K562 (cell line): ENCODE measurements around the gene LSR. TPM values are rescaled to one million over a fixed set of nuclear protein-coding genes. Genes with fewer than 3 reads are reported as not detected.
A peak's percentile ranks its signal among the peaks of the same experiment; 100 is the strongest.

Experiments
- ARID1B ChIP-seq: fragments of 450-650 bp; IDR thresholded peaks from 2 replicates; pipeline ENCODE4 v1.6.1; 2016; ENCODE audit warnings: antibody characterized with exemption, mild to moderate bottlenecking, inconsistent platforms
- CBX3 ChIP-seq, 2 experiments: IDR thresholded peaks; 1 replicate in 1 of 2; 2 replicates in 1 of 2; pipeline ENCODE4 v1.6.1; 2012; ENCODE audit warnings: inconsistent platforms in 2 of 2, low read length in 2 of 2, borderline replicate concordance in 1 of 2, control low read depth in 1 of 2
- CBX8 ChIP-seq: fragments of 200-600 bp; sonication (generic); IDR thresholded peaks from 2 replicates; pipeline ENCODE4 v1.6.1; 2012; ENCODE audit warnings: borderline replicate concordance, mixed run types, low read depth, mild to moderate bottlenecking, moderate library complexity, mixed read lengths, low read length, control low read depth, inconsistent platforms; ENCODE audit not compliant: poor library complexity, severe bottlenecking; ENCODE audit errors: extremely low read depth
- DACH1 ChIP-seq: fragments of 450-650 bp; IDR thresholded peaks from 2 replicates; pipeline ENCODE4 v1.6.1; 2018; ENCODE audit not compliant: partially characterized antibody
- DDX20 ChIP-seq: fragments of 450-650 bp; IDR thresholded peaks from 2 replicates; pipeline ENCODE4 v1.6.1; 2016; ENCODE audit warnings: missing genetic modification characterization, low read depth, mild to moderate bottlenecking, missing compliant biosample characterization, moderate library complexity
- FIP1L1 ChIP-seq: fragments of 200-400 bp; formaldehyde crosslinking; IDR thresholded peaks from 2 replicates; pipeline ENCODE4 v1.6.1; 2018; ENCODE audit warnings: mild to moderate bottlenecking, low read depth, low read length; ENCODE audit not compliant: poor library complexity, severe bottlenecking
- MCM7 ChIP-seq, 2 experiments: fragments of 450-650 bp; IDR thresholded peaks; 2 replicates each; pipeline ENCODE4 v1.6.1; 2016 to 2018
- MXI1 ChIP-seq: IDR thresholded peaks from 2 replicates; pipeline ENCODE4 v1.6.1; 2011; ENCODE audit warnings: low read depth, mild to moderate bottlenecking, improper control_type of control experiment, low read length
- NCOR1 ChIP-seq: fragments of 450-650 bp; IDR thresholded peaks from 2 replicates; pipeline ENCODE4 v1.6.1; 2016; ENCODE audit warnings: mild to moderate bottlenecking, moderate library complexity
- NFIC ChIP-seq: fragments of 450-650 bp; IDR thresholded peaks from 2 replicates; pipeline ENCODE4 v1.6.1; 2017; ENCODE audit warnings: mild to moderate bottlenecking, inconsistent platforms
- PHF20 ChIP-seq: fragments of 450-650 bp; IDR thresholded peaks from 2 replicates; pipeline ENCODE4 v1.6.1; 2018; ENCODE audit not compliant: partially characterized antibody
- SPI1 ChIP-seq: IDR thresholded peaks from 2 replicates; pipeline ENCODE4 v1.6.1; 2011; ENCODE audit warnings: low read depth, low read length, control low read depth, borderline replicate concordance
- TAF1 ChIP-seq: IDR thresholded peaks from 2 replicates; pipeline ENCODE4 v1.6.1; 2011; ENCODE audit warnings: mild to moderate bottlenecking, low read length, moderate library complexity; ENCODE audit not compliant: insufficient read depth, control insufficient read depth, severe bottlenecking; ENCODE audit errors: extremely low read depth
- TAF7 ChIP-seq: fragments of 450-650 bp; IDR thresholded peaks from 2 replicates; pipeline ENCODE4 v1.6.1; 2016; ENCODE audit warnings: missing genetic modification characterization, missing compliant biosample characterization
- ZNF76 ChIP-seq: fragments of 250-450 bp; sonication (Bioruptor Pico); IDR thresholded peaks from 2 replicates; pipeline ENCODE4 v1.4.0; 2020; ENCODE audit warnings: mild to moderate bottlenecking, moderate library complexity, borderline replicate concordance
- polyA plus RNA-seq, 8 experiments: library from polyadenylated mRNA; depleted of rRNA in 4 of 8; stranded (reverse) in 5 of 8; unstranded in 3 of 8; fragments of >200 nt; fragmentation: Nextera tagmentation in 2 of 8; fragmentation: Illumina TruSeq in 1 of 8; extraction: Ambion mirVana in 2 of 8; extraction: Trizol in 1 of 8; gene quantifications; 2 replicates each; pipeline versions ENCODE4 v1.2.1 to v1.2.3, GENCODE V29; 2011 to 2014; ENCODE audit warnings: inconsistent platforms in 1 of 8, missing spikeins in 1 of 8
- total RNA-seq, 7 experiments: library from RNA; depleted of rRNA in 6 of 7; stranded (reverse); fragments of >200 nt in 6 of 7; fragmentation: Illumina TruSeq in 2 of 7; extraction: Trizol in 2 of 7; gene quantifications; 2 replicates each; pipeline versions ENCODE4 v1.2.1 to v1.2.3, GENCODE V29; 2011 to 2021; ENCODE audit warnings: low replicate concordance in 1 of 7
- TF ChIP-seq, protein P1 (sequence below): fragments of 250-450 bp; sonication (Bioruptor Pico); IDR thresholded peaks from 2 replicates; pipeline ENCODE4 v1.5.0; 2021; ENCODE audit warnings: mild to moderate bottlenecking, moderate library complexity
- TF ChIP-seq, protein P2 (sequence below): fragments of 450-650 bp; IDR thresholded peaks from 2 replicates; pipeline ENCODE4 v1.6.1; 2016
- TF ChIP-seq, protein P3 (sequence below): IDR thresholded peaks from 3 replicates; pipeline ENCODE4 v1.6.1; 2011; ENCODE audit warnings: borderline replicate concordance, mild to moderate bottlenecking; ENCODE audit not compliant: insufficient read length, insufficient read depth

LSR gene
- total and polyA plus RNA-seq, 9 of the 15 experiments (the other 6 are each of a cell fraction or from before 2014, with no cell fraction given), result 0.44 to 87.9 (median 28.0) TPM

DNA sequence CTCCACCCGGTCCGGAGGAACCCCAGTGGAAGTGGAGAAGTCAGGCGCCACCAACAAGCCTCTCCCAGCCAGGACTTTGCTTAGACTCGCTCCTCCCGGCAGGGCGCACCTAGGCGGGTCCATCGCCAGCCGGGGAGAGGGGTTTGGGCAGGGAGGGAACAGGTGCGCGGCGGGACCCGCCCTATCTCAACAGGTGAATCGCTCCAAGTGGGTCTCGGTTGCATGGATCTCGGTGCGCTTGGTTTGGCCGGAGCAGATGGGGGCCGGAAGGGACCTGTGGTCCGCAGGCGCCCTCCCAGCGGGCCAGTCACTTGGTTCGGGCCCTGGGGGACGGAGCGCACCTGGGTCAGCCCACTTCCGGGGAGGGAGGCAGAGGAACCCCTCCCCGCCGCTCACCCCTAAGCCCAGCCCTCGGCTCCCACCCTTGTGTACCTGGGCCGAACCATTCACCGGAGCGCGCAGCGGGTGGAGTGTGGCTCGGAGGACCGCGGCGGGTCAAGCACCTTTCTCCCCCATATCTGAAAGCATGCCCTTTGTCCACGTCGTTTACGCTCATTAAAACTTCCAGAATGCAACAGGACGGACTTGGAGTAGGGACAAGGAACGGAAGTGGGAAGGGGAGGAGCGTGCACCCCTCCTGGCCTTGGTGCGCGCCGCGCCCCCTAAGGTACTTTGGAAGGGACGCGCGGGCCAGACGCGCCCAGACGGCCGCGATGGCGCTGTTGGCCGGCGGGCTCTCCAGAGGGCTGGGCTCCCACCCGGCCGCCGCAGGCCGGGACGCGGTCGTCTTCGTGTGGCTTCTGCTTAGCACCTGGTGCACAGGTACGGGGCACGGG, at the start of gene LSR (continued):
- TF ChIP-seq, protein P1, sequence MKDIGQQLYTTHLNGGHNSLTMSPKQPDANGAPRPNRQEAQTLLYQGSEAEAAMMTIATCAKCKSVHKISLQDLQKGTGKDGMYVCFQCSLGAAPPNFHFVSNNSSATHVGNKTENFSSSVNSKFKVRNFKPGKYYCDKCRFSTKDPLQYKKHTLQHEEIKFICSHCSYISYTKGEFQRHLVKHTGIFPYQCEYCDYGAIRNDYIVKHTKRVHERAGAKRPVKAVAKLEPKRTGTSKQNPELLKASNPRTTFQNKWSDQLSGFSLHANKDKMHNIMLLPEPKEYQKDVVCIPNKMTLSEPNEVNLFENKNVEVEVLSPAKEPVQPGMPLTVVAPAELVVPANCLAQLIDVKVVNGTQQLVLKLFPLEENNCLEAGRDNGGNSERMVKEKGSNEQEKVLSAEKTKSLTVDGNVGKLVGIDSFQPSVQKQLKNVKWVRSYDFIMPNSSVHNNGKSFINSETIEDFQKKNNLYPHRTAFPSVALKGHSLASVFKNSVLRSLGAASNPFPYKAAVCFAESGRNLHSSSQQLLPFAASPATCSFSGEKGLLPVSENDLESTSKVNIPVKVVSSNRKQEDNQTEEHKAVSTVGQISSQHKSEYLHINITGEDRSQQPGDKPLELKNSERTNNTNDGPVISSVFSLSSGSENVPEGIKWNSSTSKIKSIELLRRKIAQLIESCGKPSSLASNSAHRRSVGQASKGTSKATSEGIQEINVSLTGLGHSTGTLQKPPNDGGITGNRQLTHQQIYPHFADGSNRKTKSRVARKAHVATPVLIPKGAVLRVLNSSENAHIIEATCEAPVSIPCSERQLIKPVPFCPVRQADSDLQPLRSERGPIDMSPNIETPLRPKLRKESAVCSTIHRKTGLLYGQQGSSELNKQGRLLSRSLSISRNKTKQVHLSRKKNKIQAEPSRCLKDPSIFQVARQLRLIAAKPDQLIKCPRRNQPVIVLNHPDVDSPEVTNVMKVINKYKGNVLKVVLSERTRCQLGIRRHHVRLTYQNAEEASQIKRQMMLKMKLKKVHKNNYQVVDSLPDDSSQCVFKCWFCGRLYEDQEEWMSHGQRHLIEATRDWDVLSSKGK (CRISPR knock-in tag), result no peak
- TF ChIP-seq, protein P2, sequence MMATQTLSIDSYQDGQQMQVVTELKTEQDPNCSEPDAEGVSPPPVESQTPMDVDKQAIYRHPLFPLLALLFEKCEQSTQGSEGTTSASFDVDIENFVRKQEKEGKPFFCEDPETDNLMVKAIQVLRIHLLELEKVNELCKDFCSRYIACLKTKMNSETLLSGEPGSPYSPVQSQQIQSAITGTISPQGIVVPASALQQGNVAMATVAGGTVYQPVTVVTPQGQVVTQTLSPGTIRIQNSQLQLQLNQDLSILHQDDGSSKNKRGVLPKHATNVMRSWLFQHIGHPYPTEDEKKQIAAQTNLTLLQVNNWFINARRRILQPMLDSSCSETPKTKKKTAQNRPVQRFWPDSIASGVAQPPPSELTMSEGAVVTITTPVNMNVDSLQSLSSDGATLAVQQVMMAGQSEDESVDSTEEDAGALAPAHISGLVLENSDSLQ, result peak; percentile 50; the same call in 1 of the 2 replicates
- TF ChIP-seq TAF1, result peak; percentile 88
- peak; percentile 39 for TF ChIP-seq PHF20
- TF ChIP-seq, protein P3, sequence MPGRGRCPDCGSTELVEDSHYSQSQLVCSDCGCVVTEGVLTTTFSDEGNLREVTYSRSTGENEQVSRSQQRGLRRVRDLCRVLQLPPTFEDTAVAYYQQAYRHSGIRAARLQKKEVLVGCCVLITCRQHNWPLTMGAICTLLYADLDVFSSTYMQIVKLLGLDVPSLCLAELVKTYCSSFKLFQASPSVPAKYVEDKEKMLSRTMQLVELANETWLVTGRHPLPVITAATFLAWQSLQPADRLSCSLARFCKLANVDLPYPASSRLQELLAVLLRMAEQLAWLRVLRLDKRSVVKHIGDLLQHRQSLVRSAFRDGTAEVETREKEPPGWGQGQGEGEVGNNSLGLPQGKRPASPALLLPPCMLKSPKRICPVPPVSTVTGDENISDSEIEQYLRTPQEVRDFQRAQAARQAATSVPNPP, result no peak
- TF ChIP-seq DDX20 (tag), result no peak
- no peak for TF ChIP-seq CBX8
- TF ChIP-seq FIP1L1, result peak; percentile 76
- 0 out of 2 replicates have a peak, but pooled peaks have one; percentile 0 for TF ChIP-seq MXI1
- TF ChIP-seq MCM7 (IDR thresholded peaks at IDR 0.05), result no peak
- peak; percentile 29; the same call in 1 of the 2 replicates for TF ChIP-seq TAF7
- TF ChIP-seq SPI1, result peak; percentile 26; the same call in 1 of the 2 replicates
- TF ChIP-seq NFIC, result peak; percentile 79
- TF ChIP-seq CBX3 (IDR thresholded peaks at IDR 0.05; ENCODE audit: borderline replicate concordance in 1 of 2, low read length in 2 of 2), result no peak
- 0 out of 2 replicates have a peak, but pooled peaks have one; percentile 19 for TF ChIP-seq ZNF76 (CRISPR knock-in tag)
- TF ChIP-seq ARID1B, result peak; percentile 20; the same call in 1 of the 2 replicates
- TF ChIP-seq NCOR1, result peak; percentile 41
- TF ChIP-seq DACH1, result no peak
